ENCODE results near the gene TMEM252.

GRCh38 chr9:68584189-68585033, 43.7 kb upstream of the TMEM252 start:
- TF ChIP-seq CTCF (IDR thresholded peaks at IDR 0.05) (peak in 1 of 3 donors; percentile 93), POLR2A (IDR thresholded peaks at IDR 0.05) (no peak)

All from lower leg skin (tissue), 3 donors.